HG02798 (cell line): ENCODE results near the gene SCNN1A.
"Not testable (repeated sequence)": the region's sequence is repeated elsewhere in the genome, so short reads cannot be mapped to it uniquely, and the experiment has no call there.

Source experiments
- ATAC-seq: cut with Tn5 transposase; IDR thresholded peaks from one replicate; pipeline ENCODE4 v1.9.1; 2021; ENCODE audit warnings: mild to moderate bottlenecking; ENCODE audit not compliant: unreplicated experiment, poor library complexity

Gene SCNN1A

GRCh38 chr12:6352193-6353173 lies 22.9 kb downstream of the SCNN1A start:
- ATAC-seq, result no peak

DNA sequence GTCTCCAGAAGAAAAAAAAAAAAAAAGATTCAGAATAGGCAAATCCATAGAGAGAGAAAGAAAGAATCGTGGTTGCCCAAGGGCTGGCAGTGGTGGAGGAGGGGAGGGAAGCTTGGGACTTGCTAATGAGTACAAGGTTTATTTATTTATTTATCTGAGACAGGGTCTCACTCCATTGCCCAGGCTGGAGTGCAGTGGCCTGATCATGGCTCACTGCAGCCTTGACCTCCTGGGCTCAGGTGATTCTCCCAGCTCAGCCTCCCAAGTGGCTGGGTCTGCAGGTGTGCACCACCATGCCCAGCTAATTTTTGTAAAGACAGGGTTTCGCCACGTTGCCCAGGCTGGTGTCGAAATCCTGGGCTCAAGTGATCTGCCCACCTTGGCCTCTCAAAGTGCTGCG lies 23.7 kb downstream of the SCNN1A start:
- no peak for ATAC-seq

GRCh38 chr12:6347367-6348338 lies 27.7 kb downstream of the SCNN1A start:
- no peak for ATAC-seq

- no peak for ATAC-seq
Observed at GRCh38 chr12:6346942-6347341, 28.4 kb downstream of the SCNN1A start.

DNA sequence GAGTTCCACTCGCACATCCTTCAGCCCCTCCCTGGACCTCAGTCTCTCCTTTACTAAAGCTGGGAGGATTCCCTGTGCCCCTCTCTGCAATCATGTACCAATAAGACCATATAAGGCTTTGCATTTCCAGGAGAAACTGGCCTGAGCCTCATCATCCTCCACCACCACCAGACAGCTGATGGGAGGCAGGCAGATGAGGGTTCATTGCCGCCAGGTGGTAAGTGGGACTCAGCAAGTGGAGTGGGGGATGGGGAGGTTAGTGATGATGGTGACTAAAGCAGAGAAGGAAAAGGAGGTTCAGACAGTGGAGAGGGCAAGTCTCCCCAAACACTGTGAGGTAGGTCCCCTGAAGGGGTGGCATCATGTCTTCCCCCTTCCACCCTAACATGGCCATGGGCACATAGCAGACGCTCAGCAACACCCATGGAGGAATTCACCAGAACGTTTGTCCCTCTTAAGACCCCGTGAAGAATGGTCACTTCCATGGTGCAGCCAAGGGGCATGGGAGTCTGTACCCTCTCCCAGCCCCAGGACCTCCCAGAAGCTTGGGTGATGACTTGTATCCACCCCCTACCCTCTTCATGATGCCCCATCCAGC lies 29.0 kb downstream of the SCNN1A start:
- ATAC-seq, result no peak

- ATAC-seq, result no peak
Observed at GRCh38 chr12:6345319-6346091, 29.9 kb downstream of the SCNN1A start.

DNA sequence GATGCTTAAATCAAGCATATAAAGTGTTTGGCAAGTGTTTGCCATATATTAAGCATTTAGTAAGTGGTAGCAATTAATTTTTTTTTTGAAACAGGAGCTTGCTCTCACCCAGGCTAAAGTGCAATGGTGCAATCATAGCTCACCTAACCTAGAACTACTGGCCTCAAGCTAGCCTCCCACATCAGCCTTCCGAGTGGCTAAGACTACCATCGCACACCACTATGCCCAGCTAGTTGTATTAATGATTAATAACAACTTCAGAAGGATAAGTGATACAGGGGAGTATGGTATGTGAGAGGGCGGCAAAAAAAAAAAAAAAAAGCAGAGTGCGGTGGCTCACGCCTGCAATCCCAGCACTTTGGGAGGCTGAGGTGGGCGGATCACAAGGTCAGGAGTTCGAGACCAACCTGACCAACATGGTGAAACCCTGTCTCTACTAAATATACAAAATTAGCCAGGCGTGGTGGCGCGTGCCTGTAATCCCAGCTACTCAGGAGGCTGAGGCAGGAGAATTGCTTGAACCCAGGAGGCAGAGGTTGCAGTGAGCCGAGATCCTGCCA lies 31.2 kb downstream of the SCNN1A start:
- not testable (repeated sequence) for ATAC-seq

GRCh38 chr12:6343518-6343917 lies 31.8 kb downstream of the SCNN1A start:
- no peak for ATAC-seq

GRCh38 chr12:6342140-6342889 lies 33.0 kb downstream of the SCNN1A start:
- ATAC-seq, result no peak

- no peak for ATAC-seq
Observed at GRCh38 chr12:6341417-6342139, 33.8 kb downstream of the SCNN1A start, which contains the start of gene TNFRSF1A. Gene TNFRSF1A (minus strand): TSS chr12:6342076. CDS start chr12:6341814, 262 bp downstream.

GRCh38 chr12:6340745-6341416 lies 34.5 kb downstream of the SCNN1A start:
- no peak for ATAC-seq

DNA sequence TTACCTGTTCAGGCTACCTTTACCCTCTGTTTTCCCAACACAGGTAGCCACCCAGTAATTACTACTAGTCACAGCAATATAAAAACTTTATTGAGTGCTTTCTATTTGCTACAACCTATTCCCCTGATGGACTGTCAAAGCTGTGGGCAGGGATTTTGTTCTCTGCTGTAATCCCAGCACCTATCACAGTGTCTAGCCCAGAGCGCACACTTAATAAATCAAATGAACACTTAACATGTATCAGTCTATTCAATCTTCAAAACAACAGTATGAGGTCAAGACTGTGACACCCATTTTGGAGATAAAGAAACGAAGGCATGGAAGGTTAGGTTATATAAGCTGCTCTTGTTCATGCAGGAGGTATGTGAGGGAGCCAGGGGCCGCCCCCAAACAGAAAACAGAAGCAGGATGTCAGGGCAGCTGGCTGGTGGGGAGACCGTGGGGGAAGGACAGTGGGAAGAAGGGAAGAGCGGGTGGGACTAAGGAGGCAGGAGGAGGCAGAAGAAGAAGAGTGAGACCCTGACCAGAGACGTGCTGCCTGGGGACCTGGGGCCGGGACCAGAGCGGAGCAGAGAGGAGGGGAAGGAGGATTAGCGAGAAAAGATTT lies 35.2 kb downstream of the SCNN1A start:
- ATAC-seq, result no peak

DNA sequence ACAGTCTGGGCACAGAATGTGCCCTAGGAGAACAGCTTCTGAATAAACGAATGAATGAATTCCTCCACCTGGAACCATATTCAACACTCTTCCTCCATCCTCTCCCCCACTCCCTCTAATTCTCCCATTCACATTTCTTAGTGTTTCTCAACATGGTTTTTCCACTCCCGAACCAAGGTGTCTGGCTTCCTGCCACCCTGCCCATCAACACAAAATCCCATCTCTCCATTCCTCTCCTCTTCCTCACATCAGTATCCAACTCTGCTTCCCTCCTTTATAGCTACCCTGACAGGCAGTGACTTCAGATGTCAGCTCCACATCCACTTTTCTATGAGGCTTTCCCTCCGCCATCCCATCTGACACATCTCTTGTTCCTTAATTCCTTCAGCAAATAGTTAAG lies 36.4 kb downstream of the SCNN1A start:
- ATAC-seq, result no peak

DNA sequence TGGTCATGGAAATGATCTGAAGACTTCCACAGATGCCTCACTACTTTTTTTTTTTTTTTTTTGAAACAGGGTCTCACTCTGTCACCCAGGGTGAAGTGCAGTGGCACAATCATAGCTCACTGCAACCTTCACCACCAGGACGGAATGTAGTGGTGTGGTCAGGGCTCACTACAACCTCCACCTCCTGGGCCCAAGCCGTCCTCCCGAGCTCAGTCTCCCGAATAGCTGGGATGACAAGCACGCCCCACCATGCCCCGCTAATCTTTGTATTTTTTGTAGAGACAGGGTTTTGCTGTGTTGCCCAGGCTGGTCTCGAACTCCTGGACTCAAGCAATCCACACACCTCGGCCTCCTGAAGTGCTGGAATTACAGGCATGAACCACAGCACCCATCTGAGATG lies 36.8 kb downstream of the SCNN1A start:
- ATAC-seq, result not testable (repeated sequence)

GRCh38 chr12:6337958-6338433 lies 37.4 kb downstream of the SCNN1A start:
- no peak for ATAC-seq

- ATAC-seq, result no peak
Observed at GRCh38 chr12:6336889-6337853, 38.2 kb downstream of the SCNN1A start.
